Stimulated activated CD8-positive, alpha-beta memory T cell treated with anti-CD3 and anti-CD28 coated beads, Interleukin-12 subunit alpha, Interleukin-12 subunit beta, amount 100 ng/mL, for 4 hours (primary cell): ENCODE measurements around the gene NFATC1.

Experiments
- DNase-seq: peaks from one replicate; pipeline ENCODE4 v3.0.0-alpha.2; 2020; ENCODE audit warnings: low read depth

The NFATC1 gene

GRCh38 chr18:79556829-79557585 lies 161.3 kb downstream of the NFATC1 start:
- DNase-seq = no peak

- no peak for DNase-seq
Measured at GRCh38 chr18:79558196-79558932, 162.6 kb downstream of the NFATC1 start.

- DNase-seq = no peak
Measured at GRCh38 chr18:79558933-79559416, 163.2 kb downstream of the NFATC1 start.

- DNase-seq = no peak
Measured at GRCh38 chr18:79559436-79559835, 163.7 kb downstream of the NFATC1 start.

- no peak for DNase-seq
Measured at GRCh38 chr18:79560042-79560860, 164.5 kb downstream of the NFATC1 start.

GRCh38 chr18:79560861-79561210 lies 165.1 kb downstream of the NFATC1 start:
- DNase-seq = no peak

GRCh38 chr18:79563949-79564348 lies 168.2 kb downstream of the NFATC1 start:
- DNase-seq = no peak

- no peak for DNase-seq
Measured at GRCh38 chr18:79564441-79564840, 168.7 kb downstream of the NFATC1 start.

DNA sequence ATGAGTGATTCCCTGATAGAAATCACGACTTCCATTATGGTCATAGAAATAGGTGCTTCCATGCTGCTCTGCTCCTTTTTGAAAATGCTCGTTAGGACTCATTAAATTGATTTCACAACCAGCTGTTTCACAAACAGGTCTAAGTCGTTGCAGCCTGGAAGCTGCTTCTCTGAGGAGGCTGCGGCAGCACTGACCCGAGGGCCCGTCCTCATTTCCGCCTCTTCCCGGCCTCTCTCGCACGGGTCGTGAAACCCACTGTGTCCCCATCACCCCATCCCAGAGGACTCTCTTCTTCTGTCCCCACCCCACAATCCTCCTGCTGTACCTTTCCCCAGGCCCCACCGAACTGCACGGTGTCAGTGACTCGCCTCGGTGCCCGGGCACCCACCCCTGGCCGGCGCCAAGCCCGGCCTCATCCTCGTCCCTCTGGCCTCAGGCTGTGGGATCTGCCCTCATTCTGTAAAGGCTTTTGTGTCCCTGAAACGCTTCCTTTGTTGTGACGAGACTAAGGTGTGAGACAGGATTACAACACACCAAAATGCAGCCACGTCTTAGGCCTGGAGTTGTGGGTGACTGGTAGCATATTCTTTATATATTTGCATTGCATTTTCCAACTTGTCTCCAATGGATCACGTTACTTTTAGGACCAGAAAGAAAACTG lies 171.2 kb downstream of the NFATC1 start:
- no peak for DNase-seq

GRCh38 chr18:79567481-79568147 lies 171.9 kb downstream of the NFATC1 start:
- no peak for DNase-seq

DNA sequence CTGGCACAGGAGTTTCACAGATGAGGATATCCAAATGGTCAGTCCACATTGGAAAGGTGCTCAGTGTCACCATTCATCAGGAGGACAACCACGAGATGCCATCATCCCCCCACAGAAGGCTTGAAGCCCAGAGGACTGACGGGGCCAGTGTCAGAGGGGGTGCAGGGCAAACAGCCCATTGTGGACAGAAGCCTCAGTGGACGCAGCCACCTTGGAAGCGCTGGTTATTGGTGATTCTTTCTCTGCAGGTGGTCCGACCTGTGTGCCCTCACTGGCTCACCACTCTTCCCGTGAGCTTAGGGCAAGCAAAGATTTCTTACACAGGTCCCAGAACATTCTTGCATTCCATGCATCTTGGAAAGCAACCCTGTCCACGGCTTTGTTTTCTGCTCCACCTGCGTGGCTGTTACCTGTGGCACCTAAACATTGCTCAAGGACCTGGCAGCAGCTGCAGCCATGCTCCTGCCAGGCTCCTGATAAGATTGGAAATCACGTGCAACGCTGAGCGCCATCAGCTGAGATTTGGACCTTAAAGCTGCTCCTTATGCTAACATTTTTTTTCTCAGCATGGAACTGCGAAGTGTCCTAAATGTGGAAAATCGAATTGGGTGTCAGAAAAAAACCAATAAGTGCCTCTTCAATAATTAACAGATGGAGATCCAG lies 172.9 kb downstream of the NFATC1 start:
- DNase-seq = no peak

DNA sequence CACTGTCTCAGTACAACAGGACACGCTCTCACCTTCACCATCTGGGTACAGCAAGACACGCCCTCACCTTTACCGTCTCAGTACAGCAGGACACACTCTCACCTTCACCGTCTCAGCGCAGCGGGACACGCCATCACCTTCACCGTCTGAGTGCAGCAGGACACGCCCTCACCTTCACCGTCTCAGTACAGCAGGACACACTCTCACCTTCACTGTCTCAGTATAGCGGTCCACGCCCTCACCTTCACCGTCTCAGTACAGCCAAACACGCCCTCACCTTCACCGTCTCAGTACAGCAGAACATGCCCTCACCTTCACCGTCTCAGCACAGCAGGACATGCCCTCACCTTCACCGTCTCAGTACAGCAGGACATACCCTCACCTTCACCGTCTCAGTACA lies 174.0 kb downstream of the NFATC1 start:
- no peak for DNase-seq

- DNase-seq = no peak
Measured at GRCh38 chr18:79570266-79571201, 174.8 kb downstream of the NFATC1 start.

DNA sequence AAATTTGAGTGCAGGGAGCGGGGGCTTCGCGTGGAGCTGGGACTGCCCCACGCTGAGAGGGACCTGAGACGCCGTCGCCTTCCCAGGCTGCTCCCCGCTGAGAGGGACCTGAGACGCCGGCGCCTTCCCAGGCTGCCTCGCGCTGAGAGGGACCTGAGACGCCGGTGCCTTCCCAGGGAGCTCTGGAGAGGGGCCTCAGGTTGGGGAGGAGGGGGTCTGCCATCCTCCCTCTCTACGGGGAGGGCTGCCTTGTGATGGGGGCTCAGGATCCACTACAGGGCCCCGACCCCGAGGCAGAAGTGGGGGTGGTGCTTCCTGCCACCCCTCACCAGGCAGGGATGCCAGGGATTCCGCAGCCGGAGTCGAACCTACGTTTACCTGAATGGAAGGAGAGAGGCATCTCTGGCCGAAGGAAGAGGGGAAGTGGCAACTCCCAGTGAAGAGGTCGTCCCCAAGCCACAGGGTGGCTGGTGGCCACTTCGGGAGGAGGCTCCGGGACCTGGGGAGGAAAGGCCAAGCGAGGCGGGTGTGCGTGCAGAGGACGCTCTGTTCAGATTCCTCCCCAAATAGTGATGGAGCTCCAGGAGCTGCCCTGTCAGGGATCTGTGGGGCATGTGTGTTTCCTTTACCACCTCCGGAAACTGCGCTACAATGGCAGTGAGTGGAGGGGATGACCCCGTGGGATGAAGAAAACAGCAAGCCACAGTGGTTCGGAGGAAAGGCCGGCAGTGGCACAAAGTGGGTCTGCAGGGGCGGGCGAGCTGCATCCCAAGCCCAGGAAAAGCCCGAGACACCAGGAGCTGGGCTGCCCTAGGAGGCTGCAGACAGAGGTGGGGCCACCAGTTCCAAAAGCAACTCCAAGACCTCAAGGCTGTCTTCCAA lies 175.7 kb downstream of the NFATC1 start:
- DNase-seq = no peak

DNA sequence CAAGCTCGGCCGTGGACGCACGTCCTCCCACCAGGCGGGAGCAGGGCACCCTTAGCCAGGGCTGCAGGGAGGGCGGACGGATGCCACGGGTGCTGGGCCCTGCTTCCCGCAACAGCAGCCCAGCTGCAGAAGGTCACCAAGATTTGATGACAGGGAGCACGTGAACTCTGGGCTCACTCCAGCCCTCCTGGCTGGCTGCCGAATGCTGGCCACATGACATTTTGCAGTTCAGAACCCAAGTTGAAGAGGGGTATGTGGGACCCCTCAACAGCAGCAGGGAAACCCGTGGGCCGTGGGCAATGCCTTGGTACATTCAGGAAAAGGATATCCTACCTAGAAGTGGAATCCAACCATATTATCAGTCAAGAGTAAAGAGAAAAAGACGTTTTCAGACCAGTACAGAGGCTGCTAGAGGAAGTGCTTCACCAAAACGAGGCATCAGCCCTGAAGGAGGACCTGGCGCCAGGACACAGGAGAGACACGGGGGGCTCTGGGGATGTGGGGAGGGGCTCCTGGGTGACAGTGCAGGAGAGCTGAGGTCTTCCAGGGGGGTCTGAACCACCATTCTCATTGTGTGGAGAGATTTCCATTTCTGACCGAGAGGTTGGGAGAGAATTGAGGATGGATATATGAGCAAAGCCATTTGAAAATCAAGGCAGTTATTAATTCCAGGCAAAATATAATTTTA lies 176.5 kb downstream of the NFATC1 start:
- DNase-seq = no peak

GRCh38 chr18:79572848-79573451 lies 177.2 kb downstream of the NFATC1 start:
- DNase-seq = no peak

DNA sequence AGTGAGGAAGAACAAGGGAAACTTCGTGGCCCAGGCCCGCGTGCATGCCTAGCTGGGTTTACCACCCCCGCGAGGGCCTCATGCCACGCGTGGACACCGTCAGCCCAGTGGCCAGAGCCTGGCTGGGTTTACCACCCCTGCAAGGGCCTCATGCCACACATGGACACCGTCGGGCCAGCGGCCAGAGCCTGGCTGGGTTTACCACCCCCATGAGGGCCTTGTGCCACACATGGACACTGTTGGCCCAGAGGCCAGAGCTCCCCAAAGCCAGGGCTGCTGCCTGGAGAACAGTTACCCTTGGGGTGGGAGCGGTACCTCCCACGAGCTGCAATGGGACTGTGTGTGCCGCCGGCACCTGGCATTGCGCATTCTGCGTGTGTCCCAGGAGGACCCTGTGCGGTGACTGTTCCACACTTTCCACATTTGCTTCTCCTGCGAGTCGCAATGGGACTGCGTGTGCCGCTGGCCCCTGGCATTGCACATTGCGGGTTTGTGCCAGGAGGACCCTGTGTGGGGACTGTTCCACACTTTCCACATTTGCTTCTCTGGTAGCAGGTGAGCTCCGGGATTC lies 178.3 kb downstream of the NFATC1 start:
- DNase-seq = no peak
